Vagina (tissue), 2 donors: ENCODE data around the gene GAREM1.

Source experiments
- CTCF ChIP-seq, 3 experiments: fragments of 450-650 bp in 2 of 3; fragments of 200-600 bp in 1 of 3; sonication (generic) in 1 of 3; IDR thresholded peaks; one replicate each; pipeline ENCODE4 v1.5.1; 2017 to 2019; ENCODE audit warnings: antibody characterized with exemption in 3 of 3, mild to moderate bottlenecking in 2 of 3, moderate library complexity in 2 of 3
- POLR2A ChIP-seq, 2 donors: fragments of 450-650 bp; IDR thresholded peaks; one replicate each; pipeline ENCODE4 v1.6.1; 2017; ENCODE audit warnings: antibody characterized with exemption in 2 of 2, mild to moderate bottlenecking in 2 of 2, moderate library complexity in 2 of 2
- POLR2AphosphoS5 ChIP-seq, 2 donors: sonication (generic); formaldehyde crosslinking; IDR thresholded peaks; one replicate each; pipeline ENCODE4 v1.9.0; 2017; ENCODE audit warnings: antibody characterized with exemption in 2 of 2, mild to moderate bottlenecking in 2 of 2, low read depth in 1 of 2; ENCODE audit not compliant: insufficient read depth in 1 of 2

DNA sequence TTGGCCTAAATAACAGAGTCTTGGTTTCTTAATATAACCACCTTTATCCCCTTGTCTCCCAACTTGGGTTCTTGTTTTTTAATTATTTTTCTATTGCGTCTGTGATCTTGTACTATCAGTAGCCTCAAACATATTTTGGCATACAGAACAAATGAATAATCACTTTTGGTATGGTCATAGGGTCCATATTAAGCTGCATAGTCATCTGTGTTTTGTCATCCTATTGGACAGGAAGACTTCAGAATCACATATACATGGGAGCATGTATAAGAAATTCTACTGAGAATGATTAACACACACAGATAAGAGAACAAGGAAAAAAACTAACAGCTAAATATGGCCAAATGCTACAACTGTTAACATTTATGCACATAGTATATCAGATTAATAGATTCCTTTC is 154.8 kb downstream of the GAREM1 start:
- TF ChIP-seq POLR2AphosphoS5 (IDR thresholded peaks at IDR 0.05; ENCODE audit: insufficient read depth in 1 of 2, low read depth in 1 of 2) (no peak), CTCF (IDR thresholded peaks at IDR 0.05) (no peak), POLR2A (IDR thresholded peaks at IDR 0.05) (no peak)
